Ascending aorta (tissue), 2 donors: ENCODE data around the gene CELF3. TPM values are rescaled to one million over a fixed set of nuclear protein-coding genes. Genes with fewer than 3 reads are reported as not detected.

Experiments
- DNase-seq, 2 donors: peaks; one replicate each; pipeline ENCODE4 v3.0.0-alpha.2; 2019; ENCODE audit warnings: low spot score in 2 of 2
- H3K27ac ChIP-seq, 2 donors: fragments of 200-600 bp; sonication (generic); one replicate each; pipeline ENCODE4 v1.5.1; 2016 to 2017; ENCODE audit warnings: mild to moderate bottlenecking in 1 of 2
- H3K27me3 ChIP-seq: fragments of 200-600 bp; sonication (generic); one replicate; pipeline ENCODE4 v1.5.1; 2017
- H3K36me3 ChIP-seq, 2 donors: fragments of 200-600 bp; sonication (generic); one replicate each; pipeline ENCODE4 v1.5.1; 2016
- H3K4me1 ChIP-seq, 2 donors: fragments of 200-600 bp; sonication (generic); one replicate each; pipeline ENCODE4 v1.5.1; 2016 to 2017; ENCODE audit warnings: mild to moderate bottlenecking in 1 of 2
- H3K4me3 ChIP-seq, 2 donors: fragments of 200-600 bp; sonication (generic); one replicate each; pipeline ENCODE4 v1.5.1; 2016 to 2017; ENCODE audit warnings: mild to moderate bottlenecking in 1 of 2
- H3K9me3 ChIP-seq, 2 donors: fragments of 200-600 bp; sonication (generic); one replicate each; pipeline ENCODE4 v1.5.1; 2016
- CTCF ChIP-seq, 3 experiments: fragments of 200-600 bp in 2 of 3; fragments of 450-650 bp in 1 of 3; sonication (generic) in 2 of 3; IDR thresholded peaks; one replicate each; pipeline ENCODE4 v1.5.1; 2016 to 2019; ENCODE audit warnings: antibody characterized with exemption in 3 of 3, mild to moderate bottlenecking in 1 of 3, moderate library complexity in 1 of 3
- intact Hi-C: fragments of 100-400 bp; cut with DNase I; formaldehyde crosslinking; loops from one replicate; pipeline ENCODE4 v1.15.1; 2023
- total RNA-seq: library from RNA; depleted of rRNA; stranded (reverse); fragments of >200 nt; gene quantifications from one replicate; pipeline ENCODE4 v1.1.0, GENCODE V29; 2016

CELF3 gene
- total RNA-seq, 1 donor from 2014 or later = not detected

GRCh38 chr1:151733126-151733525 is 16.5 kb upstream of the CELF3 start:
- Histone ChIP-seq H3K4me1 (peaks cover 0 to 2% of the 10 kb centered on the region in 2 donors), H3K9me3 (no peaks in the 10 kb centered on the region), H3K4me3 (no peak overlapping the region), H3K36me3 (no peaks in the 10 kb centered on the region), H3K27me3 (no peaks in the 10 kb centered on the region), H3K27ac (no peak overlapping the region)
- intact Hi-C loops = no loop called here
- TF ChIP-seq CTCF (IDR thresholded peaks at IDR 0.05) = no peak
- DNase-seq = no peak

GRCh38 chr1:151729966-151730291 is 13.3 kb upstream of the CELF3 start:
- intact Hi-C loops = no loop called here
- DNase-seq = no peak
- Histone ChIP-seq H3K27ac (no peak overlapping the region), H3K4me3 (no peak overlapping the region), H3K4me1 (peaks cover 0 to 5% of the 10 kb centered on the region in 2 donors), H3K36me3 (no peaks in the 10 kb centered on the region), H3K27me3 (no peaks in the 10 kb centered on the region), H3K9me3 (no peaks in the 10 kb centered on the region)
- TF ChIP-seq CTCF (IDR thresholded peaks at IDR 0.05) = no peak

GRCh38 chr1:151729157-151729965 is 12.8 kb upstream of the CELF3 start:
- Histone ChIP-seq H3K27ac (no peak overlapping the region), H3K9me3 (no peaks in the 10 kb centered on the region), H3K27me3 (no peaks in the 10 kb centered on the region), H3K4me3 (no peak overlapping the region), H3K4me1 (peaks cover 0 to 5% of the 10 kb centered on the region in 2 donors), H3K36me3 (no peaks in the 10 kb centered on the region)
- intact Hi-C loops = no loop called here
- TF ChIP-seq CTCF (IDR thresholded peaks at IDR 0.05) = no peak
- no peak for DNase-seq

GRCh38 chr1:151728151-151729054 is 11.8 kb upstream of the CELF3 start:
- Histone ChIP-seq H3K27ac (no peak overlapping the region), H3K4me1 (peaks cover 0 to 5% of the 10 kb centered on the region in 2 donors), H3K9me3 (no peaks in the 10 kb centered on the region), H3K27me3 (no peaks in the 10 kb centered on the region), H3K4me3 (peak overlapping the region; percentile 17 to 42), H3K36me3 (no peaks in the 10 kb centered on the region)
- no peak for TF ChIP-seq CTCF (IDR thresholded peaks at IDR 0.05)
- intact Hi-C loops = no loop called here
- DNase-seq = no peak

GRCh38 chr1:151723726-151724370 is 7.2 kb upstream of the CELF3 start:
- H3K36me3 ChIP-seq = no peaks in the 10 kb centered on the region
- H3K27ac ChIP-seq = no peak overlapping the region
- peaks cover 6 to 11% of the 10 kb centered on the region in 2 donors for H3K4me1 ChIP-seq
- no peaks in the 10 kb centered on the region for H3K9me3 ChIP-seq
- TF ChIP-seq CTCF (IDR thresholded peaks at IDR 0.05) = no peak
- no peaks in the 10 kb centered on the region for H3K27me3 ChIP-seq
- no peak overlapping the region for H3K4me3 ChIP-seq
- DNase-seq = peak in 1 of 2 donors; percentile 3
- intact Hi-C loops = loop anchor here (5.0 kb wide), 1 partner anchor 112 kb away; the partner anchor contains the start of gene SNX27
